Pulmonary artery endothelial cell (primary cell): ENCODE results near the gene KIF5C. TPM values are rescaled to one million over a fixed set of nuclear protein-coding genes. Genes with fewer than 3 reads are reported as not detected.

ENCODE experiments used
- DNase-seq: peaks from one replicate; pipeline ENCODE4 v3.0.0-alpha.2; 2011; ENCODE audit warnings: low read depth, low spot score
- total RNA-seq: library from RNA; depleted of rRNA; stranded (reverse); fragments of >200 nt; gene quantifications from 2 replicates; pipeline ENCODE4 v1.2.3, GENCODE V29; 2014

The KIF5C gene
- total RNA-seq, 1 donor from 2014 or later: under 0.01 TPM

DNA sequence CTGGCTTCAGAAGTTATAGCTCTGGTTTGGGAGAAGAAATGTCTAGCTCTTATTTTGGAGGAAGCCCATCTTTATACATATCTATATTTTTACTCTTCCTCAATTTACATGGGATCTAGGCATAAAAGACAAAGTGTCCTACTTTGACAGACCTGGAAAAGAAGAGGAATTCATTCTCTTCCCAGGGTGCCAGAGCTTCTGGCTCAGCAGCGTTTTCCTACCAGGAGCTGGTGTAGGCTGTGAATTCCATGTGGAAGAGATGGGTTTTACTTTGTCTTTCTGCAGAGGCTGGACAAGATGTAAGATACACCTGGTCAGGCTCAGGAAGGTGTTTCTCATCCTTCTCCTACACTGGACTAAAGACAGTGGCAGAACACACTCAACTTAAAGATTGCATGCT, 113.3 kb downstream of the KIF5C start:
- no peak for DNase-seq

DNA sequence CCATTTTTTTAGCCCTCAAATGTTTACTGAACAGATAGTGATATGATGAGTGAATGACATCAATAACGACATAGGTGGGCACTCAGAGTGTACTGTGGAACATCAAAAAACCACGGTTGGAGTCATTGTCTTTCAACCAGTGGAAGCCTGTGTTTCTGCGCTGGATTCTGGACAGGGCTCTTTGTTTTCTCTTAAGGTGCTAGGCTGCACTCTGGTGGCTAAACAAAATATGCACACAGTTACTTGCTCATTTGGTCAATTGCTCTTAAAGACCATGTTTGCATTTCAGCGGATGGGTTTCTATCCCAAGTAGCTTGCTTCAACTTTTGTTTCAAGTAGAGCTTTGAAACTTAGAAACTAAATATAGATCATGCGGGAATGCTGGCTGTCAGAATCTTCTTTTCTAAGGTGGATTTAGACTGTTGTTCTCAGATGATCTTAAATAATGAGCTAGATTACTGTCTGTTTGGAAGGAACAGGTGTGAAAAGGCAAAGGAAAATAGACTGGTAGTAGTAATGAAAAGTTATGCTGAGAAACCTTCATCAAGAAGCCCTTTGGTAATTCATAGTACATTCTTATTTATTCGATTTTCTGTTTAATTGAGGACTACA, 115.0 kb downstream of the KIF5C start:
- peak; percentile 57 for DNase-seq

DNA sequence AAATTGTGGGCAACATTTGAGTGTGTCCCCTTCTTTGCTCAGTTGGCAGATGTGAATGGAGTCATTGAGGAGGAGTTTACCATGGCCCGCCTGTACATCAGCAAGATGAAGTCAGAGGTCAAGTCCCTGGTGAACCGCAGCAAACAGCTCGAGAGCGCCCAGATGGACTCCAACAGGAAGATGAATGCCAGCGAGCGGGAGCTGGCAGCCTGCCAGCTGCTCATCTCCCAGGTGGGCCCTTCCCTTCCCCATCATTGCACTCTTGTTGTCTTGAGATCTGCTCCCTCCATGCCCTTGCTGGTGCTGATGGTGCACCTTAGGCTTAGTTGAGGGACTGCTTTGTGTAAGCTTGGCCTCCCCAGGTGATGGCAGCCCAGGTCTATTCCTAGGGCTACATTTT, 115.9 kb downstream of the KIF5C start:
- no peak for DNase-seq

DNA sequence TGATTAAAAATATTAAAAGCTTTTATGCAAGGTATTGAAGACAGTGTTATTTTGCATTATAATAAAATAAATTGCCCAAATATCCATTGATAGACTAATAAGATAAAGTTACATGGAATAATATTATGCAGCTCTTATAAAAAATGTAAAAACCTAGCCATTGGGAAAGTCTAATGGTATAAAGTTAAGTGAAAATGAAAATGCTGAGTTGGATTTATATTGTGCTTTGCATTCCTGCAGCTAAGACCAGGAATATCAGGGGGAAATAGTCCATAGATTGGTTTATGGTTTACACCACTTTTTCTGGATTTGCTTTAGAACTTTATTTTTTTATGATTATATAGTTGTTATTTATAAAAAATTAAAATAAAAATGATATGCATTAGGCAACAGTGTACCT, 117.4 kb downstream of the KIF5C start:
- no peak for DNase-seq

DNA sequence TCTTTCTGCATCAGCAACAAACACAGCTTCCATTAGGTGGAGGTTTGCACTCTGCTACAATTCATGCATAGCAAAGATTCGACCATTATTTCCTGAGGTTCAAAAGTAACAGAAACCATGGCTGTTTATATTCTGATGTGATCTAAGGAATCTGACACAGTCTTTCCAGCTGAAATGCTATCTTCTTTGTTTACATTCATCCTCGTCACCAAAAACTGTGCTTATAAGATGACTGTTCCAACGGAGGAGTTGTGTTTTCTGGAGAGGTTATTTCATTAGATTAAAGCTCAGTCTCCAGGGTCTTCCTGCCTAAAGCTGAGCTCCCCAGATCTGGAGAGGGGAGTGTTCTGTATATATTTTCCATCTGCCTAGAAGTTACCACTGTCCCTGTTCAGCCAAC, 118.3 kb downstream of the KIF5C start:
- no peak for DNase-seq

DNA sequence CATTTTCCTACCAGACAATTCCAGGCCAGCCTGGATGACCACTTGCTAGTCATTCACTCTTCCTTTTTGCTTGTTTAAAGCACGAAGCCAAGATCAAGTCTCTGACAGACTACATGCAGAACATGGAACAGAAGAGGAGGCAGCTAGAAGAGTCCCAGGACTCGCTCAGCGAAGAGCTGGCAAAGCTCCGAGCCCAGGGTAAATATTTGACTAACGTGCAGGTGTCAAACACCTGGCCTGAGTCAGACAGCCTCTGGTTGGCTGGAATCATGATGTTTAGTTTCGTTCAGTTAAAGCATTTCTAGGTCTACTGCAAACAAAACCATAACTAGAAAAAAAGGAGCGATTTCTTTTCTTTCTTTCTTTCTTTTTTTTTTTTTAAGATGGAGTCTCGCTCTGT, 119.3 kb downstream of the KIF5C start:
- DNase-seq: no peak

DNA sequence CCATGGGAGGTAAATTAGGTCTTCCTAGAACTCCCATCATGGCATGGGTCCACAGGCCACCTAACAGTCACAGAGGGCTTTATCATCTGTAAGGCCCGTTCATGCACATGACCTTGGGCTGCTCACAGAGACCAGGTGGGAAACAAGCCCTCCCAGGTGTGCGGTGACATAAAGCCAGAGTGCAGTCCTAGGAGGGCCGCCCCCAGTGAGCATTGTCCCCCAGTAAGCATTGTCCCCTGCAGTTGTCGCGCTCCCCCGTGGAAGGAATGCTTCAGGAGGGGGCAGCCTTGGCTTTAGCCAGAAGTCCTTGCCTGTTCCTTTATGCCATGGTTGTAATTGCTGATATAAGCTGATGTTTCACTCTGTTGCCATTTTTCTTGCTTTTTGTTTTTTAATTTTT, 121.8 kb downstream of the KIF5C start:
- no peak for DNase-seq

DNA sequence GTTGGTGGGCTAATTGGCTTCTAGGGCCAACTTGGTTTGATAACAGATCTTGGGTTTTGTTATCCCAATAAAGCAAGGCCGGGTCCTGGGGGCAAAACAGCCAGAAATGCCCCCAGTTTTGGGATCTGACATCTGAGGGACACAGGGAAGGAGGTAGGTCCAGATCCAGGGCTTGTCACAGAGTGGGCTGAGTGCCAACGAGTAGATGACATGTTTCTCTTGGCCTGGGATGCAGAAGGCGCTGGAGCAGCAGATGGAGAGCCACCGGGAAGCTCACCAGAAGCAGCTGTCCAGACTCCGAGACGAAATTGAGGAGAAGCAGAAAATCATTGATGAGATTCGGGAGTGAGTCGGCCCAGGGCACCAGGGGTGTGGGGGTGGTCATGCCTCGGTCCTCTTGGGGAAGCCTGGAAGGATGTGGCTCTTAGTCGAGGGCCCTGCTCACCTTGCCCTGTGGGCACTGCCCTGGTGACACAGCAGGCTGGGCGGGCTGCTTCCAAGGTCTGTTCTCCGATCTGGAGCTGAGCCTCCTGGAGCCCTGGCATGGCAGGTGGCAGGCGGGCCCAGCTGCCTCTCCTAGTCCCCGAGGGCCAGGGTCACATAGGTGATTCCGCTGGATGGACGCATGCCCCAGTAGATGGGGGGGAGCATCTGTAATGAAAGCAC, 123.3 kb downstream of the KIF5C start:
- DNase-seq: no peak

DNA sequence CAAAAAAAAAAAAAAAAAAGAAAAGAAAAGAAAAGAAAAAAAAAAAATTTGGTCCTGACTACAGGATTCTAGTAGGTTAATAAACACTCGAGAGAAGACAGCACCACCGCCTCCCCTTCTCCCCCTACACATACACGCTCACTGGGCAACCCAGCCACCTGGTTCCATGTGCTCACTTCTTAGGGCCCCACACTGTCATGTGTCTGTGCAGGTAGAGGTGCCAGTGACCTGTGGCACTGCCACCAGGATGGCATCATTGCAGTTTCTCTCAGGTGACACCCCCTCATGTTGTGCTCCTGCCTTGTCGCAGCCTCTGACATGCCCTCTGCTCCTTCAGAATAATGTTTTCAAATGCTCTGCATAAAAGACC, 123.8 kb downstream of the KIF5C start:
- DNase-seq: no peak

DNA sequence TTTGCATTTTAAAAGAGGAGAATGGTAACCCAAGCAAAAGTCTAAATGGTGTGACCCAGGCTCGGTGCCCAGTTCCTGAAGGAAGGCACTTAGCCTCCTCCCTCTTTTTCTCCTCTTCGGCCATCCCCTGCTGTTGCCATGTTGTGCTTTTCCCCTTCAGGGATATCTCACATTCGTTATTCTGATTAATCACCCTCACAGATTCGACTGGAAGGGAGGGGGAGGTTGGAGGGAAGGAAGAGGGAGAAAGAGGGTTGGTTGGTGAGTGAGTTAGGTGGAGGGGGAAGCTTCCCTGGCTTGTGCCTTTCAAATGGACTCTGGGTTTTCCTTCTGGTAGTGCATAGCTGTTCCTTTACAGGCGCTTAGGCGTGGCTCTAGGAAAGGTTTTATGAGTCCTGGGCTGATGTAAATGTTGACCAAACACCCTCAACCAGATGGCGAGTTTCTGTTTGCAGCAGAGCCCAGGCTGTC, 124.5 kb downstream of the KIF5C start:
- no peak for DNase-seq

DNA sequence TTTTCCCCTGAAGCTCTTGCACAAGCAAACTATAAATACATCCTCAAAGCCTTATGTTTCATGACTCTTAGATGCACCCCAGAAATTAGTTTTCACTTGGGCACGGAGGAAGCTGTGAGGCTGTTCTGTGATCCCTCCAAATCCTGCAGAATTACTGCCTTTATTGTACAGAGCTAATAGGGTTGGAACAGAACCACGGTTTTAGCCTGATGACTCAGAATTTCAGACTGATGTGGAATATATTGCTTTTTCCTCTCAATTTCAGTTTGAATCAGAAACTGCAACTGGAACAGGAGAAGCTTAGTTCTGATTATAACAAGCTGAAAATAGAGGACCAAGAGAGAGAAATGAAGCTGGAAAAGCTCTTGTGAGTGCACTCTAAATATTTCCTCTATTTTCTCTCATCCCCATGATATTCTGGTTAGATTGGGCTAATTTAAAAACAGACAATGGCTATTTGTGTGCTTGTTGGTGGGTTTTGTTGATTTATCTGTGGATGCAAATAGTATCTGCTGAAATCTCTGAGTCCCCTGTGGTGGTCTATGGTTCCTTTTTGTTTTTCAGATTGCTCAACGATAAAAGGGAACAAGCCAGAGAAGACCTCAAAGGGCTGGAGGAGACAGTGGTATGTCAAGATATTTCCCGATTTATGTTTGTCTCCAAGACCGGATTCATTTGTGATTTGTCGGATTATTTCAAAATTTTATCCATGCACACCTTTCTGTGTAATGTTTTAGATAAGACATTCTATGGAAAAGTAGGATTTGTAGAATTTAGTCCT, 125.3 kb downstream of the KIF5C start:
- no peak for DNase-seq

DNA sequence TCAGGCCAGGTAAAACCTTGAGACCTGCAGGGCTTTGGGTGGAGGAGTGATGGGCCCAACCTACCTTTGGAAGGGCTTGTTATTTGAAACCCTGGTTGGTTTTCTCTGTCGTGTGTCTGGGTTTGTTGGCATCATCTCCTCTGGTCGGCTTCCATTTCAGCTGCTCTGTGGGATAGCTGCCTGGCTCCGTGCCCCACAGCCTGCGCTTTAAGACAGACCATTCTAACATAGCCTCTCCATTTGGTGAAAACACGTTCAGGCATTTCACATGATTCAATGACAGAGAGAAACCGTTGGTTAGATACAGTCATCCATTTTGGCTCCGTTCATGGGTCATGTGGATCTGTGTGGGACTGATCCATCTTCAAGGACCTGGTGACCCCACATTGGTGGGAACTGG, 126.5 kb downstream of the KIF5C start:
- no peak for DNase-seq

DNA sequence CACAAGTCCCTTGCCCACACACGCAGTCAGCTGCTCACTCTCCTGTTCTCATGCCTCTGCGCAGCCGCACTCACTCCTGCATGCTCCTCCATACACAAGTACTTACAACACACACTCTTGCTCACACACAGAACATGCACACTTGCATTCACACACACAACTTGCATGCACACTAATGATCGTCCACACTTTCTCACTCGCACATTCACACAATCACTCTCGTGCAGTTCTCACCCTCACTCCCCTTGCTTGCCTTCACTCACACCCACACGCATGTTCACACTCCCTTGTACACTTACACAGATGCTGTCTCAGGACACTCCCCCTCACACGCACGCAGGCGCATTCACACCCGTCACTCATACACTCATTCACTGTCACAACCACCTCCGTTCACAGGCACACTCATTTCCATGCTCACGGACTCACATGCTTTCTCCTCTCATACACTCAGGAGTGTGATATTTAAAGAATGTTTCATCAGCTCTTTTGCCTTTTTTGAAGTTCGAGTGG, 127.4 kb downstream of the KIF5C start:
- no peak for DNase-seq

DNA sequence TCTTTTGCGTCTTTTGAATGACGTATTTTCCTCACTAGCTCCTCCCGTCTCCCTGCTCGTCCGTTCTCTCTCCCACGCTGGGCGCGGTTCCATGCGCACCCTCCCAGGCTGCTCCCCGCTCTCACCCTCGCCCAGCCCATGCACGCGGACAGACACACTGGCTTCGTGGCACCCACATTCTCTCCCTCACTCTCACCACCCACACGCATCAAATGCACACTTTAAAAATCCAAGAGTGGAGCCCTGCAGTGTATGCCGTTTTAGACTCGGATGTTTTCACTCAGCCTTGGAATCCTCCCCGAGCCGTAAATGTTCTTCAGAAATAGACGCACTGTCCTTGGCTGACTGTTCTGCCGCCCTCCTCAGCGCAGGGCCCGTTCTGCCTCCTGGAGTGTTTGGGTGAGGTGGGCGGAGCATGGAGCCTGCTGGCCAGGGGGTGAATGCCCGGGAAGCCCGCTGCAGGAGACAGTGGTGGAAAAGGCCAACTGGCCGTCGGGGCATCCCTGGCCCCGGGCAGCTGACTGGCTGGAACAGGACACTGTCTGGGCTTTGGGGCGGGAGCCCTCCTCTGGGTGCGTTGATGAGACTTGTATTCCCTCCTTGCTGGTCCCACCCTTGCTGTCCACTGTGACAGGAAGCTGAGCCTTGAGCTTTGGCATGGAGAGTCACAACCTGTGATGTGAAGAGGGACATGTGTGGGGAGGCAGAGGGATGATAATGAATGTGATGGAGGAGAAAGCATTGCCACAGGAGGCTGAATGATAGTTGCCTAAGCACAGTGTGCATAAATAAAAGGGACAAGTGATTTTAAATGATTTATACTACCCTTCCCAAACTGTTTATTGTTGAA, 128.1 kb downstream of the KIF5C start:
- no peak for DNase-seq

DNA sequence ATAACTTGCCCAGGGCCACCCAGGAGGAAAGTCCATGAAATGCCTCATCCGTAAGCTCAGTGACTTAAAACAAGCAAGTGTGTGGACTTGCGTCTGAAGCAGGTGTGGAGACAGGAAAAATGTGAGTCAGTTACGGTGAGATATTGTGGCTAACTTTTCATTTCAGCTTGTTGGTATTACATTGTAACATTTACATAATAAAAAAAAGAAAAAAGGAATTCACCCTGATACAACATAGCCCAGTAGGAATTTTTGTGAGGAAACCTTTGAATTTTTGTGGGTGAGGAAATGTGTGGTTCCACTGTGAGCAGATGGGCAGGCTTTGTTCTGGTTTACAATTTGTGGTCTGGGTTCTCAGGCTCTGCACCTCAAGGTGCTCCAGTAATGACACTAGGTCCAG, 129.8 kb downstream of the KIF5C start:
- no peak for DNase-seq

DNA sequence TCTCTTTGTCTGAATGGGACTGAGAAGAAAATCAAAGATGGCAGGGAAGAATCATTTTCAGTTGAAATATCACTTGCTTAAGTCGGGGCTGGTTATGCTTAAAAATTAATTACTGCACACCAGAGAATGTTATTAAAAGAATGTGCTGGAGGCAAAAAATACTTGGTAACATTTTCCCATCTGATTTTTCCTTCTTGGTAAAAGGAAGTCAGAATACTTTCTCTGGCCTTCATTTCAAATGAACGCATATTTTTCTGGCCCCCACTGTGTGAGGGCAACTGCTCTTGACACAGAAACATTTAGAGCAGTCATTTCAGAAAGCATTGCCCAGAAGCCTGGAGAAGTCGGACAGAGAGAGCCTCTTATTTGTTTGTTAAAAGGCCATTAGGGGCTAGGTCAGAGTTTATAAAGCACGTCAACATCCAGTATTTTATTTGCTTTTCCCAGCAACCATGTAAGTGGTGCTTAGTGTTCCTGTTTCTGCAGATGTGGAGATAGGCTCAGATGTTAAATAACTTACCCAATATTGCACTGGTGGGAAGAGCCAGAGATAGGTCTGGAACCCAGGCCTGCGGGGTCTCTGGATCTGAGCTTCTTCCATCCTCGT, 130.5 kb downstream of the KIF5C start:
- no peak for DNase-seq

DNA sequence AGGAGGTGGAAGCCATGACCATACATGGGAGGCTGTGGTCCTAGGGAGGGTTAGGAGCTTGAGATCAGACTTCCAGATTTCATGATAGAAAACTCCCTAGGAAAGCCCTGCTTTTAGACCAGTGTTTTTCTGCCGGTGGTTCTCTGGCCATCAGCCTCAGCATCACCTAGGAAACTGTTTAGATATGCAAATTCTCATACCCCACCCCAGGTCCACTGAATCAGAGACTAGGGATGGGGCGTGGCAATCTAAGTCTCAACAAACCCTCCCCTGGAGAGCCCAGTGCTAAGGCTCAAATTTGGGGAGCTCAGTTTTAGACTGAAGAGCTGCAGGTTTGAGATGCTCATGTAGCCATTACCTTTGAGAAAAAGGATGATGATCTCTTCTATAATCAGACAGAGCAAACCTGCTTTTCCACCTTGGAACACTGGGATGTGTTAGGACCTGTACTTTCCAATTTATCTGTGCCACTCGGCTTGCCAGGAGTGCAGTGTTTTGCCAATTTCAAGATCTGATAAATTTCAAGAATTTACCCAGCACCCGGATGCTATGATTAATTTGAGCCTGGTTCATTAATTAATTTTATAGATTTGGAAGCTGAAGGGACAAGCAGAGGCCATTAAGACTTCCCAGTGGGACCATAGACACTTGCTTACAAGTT, 132.0 kb downstream of the KIF5C start:
- DNase-seq: no peak

DNA sequence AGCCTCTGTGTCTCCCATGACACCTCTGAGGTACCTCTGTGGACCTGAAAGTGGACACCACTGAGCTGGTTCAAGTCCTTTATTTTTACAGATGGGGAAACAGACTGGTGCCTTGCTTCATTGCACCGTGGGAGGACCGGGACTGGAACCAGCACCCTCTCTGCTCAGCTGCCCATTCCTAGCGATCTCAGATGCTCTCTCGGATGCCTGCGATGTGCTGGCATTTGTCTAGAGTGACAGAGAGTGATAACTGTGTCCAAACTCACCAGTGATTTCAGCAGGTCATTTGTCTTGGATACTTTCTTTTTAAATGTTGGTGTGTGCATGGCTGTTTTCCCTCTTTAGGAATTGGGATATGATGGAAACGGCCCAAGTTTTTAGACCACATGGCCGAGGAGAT, 133.4 kb downstream of the KIF5C start:
- DNase-seq: no peak

DNA sequence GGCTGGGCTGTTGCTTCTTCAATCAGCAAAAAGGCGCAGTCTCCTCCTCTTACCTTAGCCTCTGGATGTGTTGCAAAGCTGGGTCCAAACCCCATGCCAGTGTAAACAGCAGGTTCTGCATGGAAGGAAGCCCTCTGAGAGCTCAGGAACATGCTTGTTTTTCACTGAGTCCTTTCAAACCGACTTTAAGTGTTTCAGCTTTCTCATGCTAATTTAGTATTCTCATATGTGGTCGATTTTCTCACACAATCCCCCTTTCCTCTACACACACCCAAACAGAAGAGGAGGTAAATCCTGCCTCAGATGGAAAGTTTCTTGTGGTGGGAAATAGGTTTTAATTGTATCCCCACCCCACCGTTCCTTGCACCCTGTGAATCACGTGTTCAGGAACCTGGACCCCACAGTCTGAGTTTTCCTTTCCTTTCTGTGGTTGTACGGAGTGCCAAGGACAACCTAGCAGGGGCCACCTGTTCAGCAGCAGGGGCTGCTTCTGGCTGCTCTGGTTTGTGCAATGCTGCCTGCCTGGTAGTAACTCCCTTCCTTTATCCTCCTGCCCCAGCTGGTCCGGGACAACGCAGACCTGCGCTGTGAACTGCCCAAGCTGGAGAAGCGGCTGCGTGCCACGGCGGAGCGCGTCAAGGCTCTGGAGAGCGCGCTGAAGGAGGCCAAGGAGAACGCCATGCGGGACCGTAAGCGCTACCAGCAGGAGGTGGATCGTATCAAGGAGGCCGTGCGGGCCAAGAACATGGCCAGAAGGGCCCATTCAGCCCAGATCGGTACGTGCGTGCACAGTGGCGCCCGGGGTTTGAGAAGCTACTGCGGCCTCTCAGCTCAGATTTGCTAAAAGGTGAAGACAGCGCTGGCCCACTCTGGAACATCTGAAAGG, 134.8 kb downstream of the KIF5C start:
- DNase-seq: no peak

DNA sequence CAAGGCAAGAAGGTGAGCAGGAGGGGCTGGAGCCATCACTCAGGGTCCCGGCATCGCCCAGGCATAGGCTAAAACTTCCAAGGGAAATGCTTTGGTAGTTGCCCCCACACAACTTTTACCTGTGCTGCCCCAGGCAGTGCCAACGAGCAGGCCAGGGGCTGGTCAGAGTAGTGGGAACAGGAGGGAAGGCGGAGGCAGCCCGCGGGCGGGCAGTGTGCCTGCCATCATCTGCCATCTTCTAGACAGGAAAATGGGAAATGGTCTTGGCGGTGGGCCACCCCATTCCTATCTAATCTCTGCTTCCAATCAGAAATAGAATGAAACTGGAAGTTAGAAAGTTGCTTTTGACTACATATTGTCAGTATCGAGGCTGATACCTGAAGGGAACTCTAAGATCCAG, 137.5 kb downstream of the KIF5C start:
- no peak for DNase-seq
